A549 (cell line): ENCODE data around the gene MCCC1.

ENCODE experiments used
- CTCF ChIP-seq: fragments of >200 bp; sonication (Bioruptor Twin); formaldehyde crosslinking; IDR thresholded peaks from 3 replicates; pipeline ENCODE4 v1.5.1; 2016
- FOSL2 ChIP-seq, 2 experiments: fragments of 450-650 bp in 1 of 2; fragments of >200 bp in 1 of 2; sonication (Bioruptor Twin) in 1 of 2; formaldehyde crosslinking; IDR thresholded peaks; 2 replicates each; pipeline versions ENCODE4 v1.5.0 to v1.6.1; 2016 to 2020; ENCODE audit warnings: mild to moderate bottlenecking in 1 of 2, moderate library complexity in 1 of 2
- JUN ChIP-seq, 2 experiments: fragments of >200 bp; sonication (Bioruptor Twin); formaldehyde crosslinking; IDR thresholded peaks; 2 replicates in 1 of 2; 3 replicates in 1 of 2; pipeline ENCODE4 v1.6.1; 2016 to 2017
- JUNB ChIP-seq: fragments of >200 bp; sonication (Bioruptor Twin); formaldehyde crosslinking; IDR thresholded peaks from 2 replicates; pipeline ENCODE4 v1.6.1; 2016
- MAX ChIP-seq: IDR thresholded peaks from 2 replicates; pipeline ENCODE4 v1.6.1; 2012
- MAZ ChIP-seq: fragments of 150-350 bp; IDR thresholded peaks from 2 replicates; pipeline ENCODE4 v1.6.1; 2014; ENCODE audit warnings: antibody characterized with exemption, low read depth, low read length, borderline replicate concordance
- POLR2A ChIP-seq: IDR thresholded peaks from 2 replicates; pipeline ENCODE4 v1.6.1; 2012; ENCODE audit warnings: mild to moderate bottlenecking, low read length
- RAD21 ChIP-seq, 2 experiments: fragments of >200 bp in 1 of 2; sonication (Bioruptor Twin) in 1 of 2; formaldehyde crosslinking in 1 of 2; IDR thresholded peaks in 1 of 2; conservative IDR thresholded peaks in 1 of 2; 2 replicates in 1 of 2; 3 replicates in 1 of 2; pipeline ENCODE4 v1.6.1; 2012 to 2018; ENCODE audit warnings: inconsistent platforms in 1 of 2
- RARB ChIP-seq: fragments of 250-450 bp; sonication (Bioruptor Pico); IDR thresholded peaks from 2 replicates; pipeline ENCODE4 v1.8.0; 2021; ENCODE audit warnings: mild to moderate bottlenecking, moderate library complexity
- RCOR1 ChIP-seq: fragments of 150-350 bp; IDR thresholded peaks from 2 replicates; pipeline ENCODE4 v1.6.1; 2014; ENCODE audit warnings: antibody characterized with exemption, low read length, low read depth
- RFX5 ChIP-seq: fragments of 450-650 bp; IDR thresholded peaks from 2 replicates; pipeline ENCODE4 v1.7.1; 2014; ENCODE audit warnings: antibody characterized with exemption, mild to moderate bottlenecking, moderate library complexity

GRCh38 chr3:183022936-183023516 lies 76.3 kb downstream of the MCCC1 start:
- TF ChIP-seq POLR2A = no peak
- TF ChIP-seq MAZ = no peak
- TF ChIP-seq CTCF = no peak
- TF ChIP-seq RFX5 = no peak
- no peak for TF ChIP-seq FOSL2 (IDR thresholded peaks at IDR 0.05)
- TF ChIP-seq FOSL2 (CRISPR knock-in tag; IDR thresholded peaks at IDR 0.05) = no peak
- no peak for TF ChIP-seq JUN (IDR thresholded peaks at IDR 0.05)
- TF ChIP-seq RARB (CRISPR knock-in tag) = no peak
- no peak for TF ChIP-seq MAX
- TF ChIP-seq RAD21 (conservative IDR thresholded peaks at IDR 0.05 in 1 of 2, IDR thresholded peaks at IDR 0.05 in 1 of 2) = no peak
- no peak for TF ChIP-seq JUNB
- no peak for TF ChIP-seq RCOR1
